SK-MEL-5 (cell line): Measurements from ENCODE around the gene SCNN1B. TPM values are rescaled to one million over a fixed set of nuclear protein-coding genes. Genes with fewer than 3 reads are reported as not detected.
"Not testable (repeated sequence)": the region's sequence is repeated elsewhere in the genome, so short reads cannot be mapped to it uniquely, and the experiment has no call there.

Source experiments
- DNase-seq: peaks from one replicate; pipeline ENCODE4 v3.0.0-alpha.2; 2016; ENCODE audit warnings: low read depth, low spot score
- in situ Hi-C: cut with HindIII; loops from 2 replicates; pipeline ENCODE4 v1.10.0; 2016; ENCODE audit warnings: low sequenced_read_pairs, high pct_unique_total_duplicates, low pct_unique_long_range_greater_than_20kb
- polyA plus RNA-seq, 2 experiments: library from polyadenylated mRNA; depleted of rRNA; stranded (reverse); fragments of >200 nt; gene quantifications; 2 replicates each; pipeline ENCODE4 v1.2.3, GENCODE V29; 2015
- total RNA-seq: library from RNA; depleted of rRNA; stranded (reverse); fragments of >200 nt; shearing (Covaris generic); gene quantifications from 2 replicates; pipeline ENCODE4 v1.2.3, GENCODE V29; 2014; rRNA removed

Gene SCNN1B, protein sequence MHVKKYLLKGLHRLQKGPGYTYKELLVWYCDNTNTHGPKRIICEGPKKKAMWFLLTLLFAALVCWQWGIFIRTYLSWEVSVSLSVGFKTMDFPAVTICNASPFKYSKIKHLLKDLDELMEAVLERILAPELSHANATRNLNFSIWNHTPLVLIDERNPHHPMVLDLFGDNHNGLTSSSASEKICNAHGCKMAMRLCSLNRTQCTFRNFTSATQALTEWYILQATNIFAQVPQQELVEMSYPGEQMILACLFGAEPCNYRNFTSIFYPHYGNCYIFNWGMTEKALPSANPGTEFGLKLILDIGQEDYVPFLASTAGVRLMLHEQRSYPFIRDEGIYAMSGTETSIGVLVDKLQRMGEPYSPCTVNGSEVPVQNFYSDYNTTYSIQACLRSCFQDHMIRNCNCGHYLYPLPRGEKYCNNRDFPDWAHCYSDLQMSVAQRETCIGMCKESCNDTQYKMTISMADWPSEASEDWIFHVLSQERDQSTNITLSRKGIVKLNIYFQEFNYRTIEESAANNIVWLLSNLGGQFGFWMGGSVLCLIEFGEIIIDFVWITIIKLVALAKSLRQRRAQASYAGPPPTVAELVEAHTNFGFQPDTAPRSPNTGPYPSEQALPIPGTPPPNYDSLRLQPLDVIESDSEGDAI
- total RNA-seq = not detected in 2 replicates
- not detected in 2 replicates for polyA plus RNA-seq (2015; cell fraction: cytosol; rRNA removed)
- not detected in 2 replicates for polyA plus RNA-seq (2015; cell fraction: nucleus; rRNA removed)

DNA sequence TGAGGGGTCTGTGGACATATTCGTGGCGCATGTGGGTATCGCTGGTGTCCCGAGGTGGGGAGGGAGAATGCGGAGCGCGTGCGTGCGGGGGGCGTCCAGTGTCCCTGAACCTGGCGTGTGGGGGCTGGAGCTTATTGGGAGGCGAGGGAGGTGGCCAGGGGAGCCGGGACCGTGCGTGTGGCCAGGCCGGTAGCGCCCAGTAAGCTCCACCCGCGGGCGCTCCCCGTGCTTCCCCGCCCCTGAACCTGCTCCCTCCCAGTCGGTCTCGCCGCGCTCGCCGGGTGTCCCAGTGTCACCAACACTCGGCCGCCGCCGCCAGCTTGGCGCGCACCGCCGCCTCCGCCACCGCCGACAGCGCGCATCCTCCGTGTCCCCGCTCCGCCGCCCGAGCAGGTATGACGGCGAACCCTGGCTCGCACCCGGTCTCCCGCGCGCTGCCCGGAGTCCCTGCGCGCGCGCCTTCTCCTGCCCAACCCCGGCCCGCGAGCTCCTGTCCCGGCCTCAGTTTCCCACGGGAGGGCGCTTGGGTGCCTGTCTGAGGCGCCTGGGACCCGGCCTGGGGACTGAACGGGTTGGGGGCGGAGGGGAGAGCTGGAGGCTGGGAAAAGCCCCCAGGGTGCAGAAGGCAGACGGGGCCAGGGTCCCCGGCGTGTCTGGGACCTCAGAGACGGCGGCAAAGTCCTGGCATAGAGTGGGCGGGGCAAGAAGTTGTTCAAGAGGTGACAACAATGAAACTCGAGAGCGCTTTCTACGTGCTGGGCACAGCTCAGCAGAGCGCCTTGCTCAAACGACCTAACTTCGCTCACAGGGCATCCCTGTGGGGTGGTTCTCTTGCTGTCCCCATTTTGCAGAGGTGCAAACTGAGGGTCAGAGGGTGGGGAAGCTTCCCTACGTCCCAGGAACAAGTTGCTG, at the start of gene SCNN1B:
TSS of gene SCNN1B (plus strand) at position 258 of the 912 bp plus-strand sequence. CDS start 46,298 bp downstream, outside the sequence.
- in situ Hi-C loops = no loop called here
- DNase-seq = no peak

DNA sequence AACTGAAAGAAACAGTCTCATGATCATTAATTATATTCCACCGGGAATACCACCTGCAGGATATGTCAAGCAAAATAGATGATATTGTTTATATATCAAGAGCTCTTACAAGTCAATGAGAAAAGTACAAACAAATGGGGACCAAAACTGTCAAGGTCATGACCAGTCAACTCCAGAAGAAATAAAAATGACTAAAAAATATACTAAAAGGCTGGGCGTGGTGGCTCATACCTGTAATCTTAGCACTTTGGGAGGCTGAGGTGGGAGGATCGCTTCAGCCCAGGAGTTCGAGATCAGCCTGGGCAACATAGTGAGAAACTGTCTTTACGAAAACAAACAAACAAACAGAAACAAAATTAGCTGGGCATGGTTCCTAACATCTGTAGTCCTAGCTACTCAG, 49.8 kb upstream of the SCNN1B start:
- in situ Hi-C loops = no loop called here
- DNase-seq = no peak

DNA sequence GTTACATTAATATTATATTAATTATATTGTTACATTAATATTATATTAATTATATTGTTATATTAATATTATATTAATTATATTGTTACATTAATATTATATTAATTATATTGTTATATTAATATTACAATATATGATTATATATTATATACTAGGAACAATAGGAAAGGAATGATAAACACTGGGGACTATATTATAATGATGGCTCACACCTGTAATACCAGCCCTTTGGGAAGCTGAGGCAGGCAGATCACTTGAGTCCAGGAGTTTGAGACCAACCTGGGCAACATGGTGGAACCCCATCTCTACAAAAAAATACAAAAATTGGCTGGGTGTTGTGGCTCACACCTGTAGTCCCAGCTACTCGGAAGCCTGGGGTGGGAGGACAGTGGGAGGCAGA, 48.5 kb upstream of the SCNN1B start:
- DNase-seq, in situ Hi-C loops: not testable (repeated sequence)

DNA sequence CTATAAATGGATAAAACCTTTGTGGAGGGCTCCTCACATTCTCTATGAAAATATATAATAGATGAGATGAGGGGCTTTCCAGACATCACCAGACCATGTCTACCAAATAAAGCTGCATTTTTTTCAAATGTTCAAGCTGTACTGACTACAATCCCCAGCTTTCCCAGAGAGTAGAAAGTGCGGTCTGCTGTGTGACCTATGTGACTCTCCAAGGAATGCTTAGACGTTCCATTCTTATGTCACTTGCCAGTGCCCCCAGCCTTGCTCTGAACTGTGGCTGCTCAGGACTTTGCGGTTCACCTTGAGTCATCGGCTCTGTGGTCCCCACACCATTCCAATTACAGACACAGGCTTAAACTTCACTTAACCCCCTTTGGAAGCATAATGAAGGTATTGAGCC, 47.8 kb upstream of the SCNN1B start:
- in situ Hi-C loops = no loop called here
- DNase-seq = no peak

DNA sequence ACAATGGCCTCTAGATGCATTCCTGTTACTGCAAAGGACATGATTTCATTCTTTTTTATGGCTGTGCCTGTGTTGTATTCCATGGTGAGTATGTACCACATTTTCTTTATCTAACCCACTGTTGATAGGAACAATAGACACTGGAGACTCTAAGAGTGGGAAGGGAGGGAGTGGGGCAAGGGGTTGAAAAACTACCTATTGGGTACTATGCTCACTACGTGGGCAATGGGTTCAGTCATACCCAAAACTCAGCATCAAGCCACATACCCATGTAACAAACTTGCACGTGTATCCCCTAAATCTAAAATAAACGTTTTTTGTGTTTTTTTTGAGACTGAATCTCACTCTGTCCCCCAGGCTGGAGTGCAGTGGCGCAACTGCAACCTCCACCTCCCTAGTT, 47.1 kb upstream of the SCNN1B start:
- in situ Hi-C loops = no loop called here
- no peak for DNase-seq

DNA sequence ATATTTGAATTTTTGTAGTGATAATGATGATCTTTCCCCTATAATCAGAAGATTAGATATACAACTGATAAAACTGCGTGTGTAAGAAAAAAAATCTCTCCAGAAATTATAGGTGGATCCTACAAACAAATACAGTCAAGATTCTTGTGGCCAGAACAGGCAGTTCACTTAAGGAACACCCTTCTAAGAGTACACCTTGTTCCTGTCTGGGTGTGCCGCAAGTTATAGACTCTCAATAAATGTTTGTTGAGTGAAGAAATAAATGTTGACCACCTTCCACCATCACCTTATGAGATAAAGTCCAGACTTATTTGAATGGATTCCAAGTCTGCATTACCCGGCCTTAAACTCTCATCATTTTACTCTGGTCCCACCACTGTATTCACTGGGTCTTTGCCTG, 45.7 kb upstream of the SCNN1B start:
- DNase-seq = no peak
- in situ Hi-C loops = no loop called here

DNA sequence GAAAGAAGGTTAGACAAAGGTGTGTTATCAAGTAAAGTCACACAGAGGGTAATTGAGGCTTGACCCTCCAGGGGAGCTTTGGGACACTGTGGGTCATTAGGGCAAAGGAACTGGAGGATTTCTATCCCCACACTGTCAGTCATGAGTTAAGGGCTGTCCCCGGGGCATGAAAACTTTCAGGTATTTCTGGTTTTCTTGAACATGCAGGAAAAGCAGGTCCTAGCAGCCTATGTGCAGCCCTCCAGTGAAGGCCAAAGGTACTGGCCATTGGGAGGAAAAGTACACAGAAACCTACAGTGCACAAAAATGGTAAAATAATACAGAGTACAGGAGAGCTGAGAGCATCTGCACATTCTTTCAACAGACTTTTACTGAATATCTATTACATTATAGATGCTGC, 44.4 kb upstream of the SCNN1B start:
- in situ Hi-C loops = no loop called here
- no peak for DNase-seq

DNA sequence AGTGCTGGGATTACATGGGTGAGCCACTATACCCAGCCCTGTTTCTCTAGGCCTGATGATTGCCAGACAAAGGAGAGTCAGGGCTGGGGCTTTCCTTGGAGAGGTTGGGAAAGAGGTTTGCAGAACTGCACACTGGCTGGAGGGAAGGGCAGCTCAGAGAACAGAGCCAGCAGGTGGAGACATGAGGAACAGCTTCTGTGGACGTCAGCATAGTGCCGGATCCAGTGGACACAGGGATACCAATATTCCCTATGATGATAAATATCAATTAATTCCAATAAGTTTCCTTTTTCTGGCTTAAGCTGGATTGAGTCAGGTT, 43.2 kb upstream of the SCNN1B start:
- DNase-seq = no peak
- in situ Hi-C loops = no loop called here

DNA sequence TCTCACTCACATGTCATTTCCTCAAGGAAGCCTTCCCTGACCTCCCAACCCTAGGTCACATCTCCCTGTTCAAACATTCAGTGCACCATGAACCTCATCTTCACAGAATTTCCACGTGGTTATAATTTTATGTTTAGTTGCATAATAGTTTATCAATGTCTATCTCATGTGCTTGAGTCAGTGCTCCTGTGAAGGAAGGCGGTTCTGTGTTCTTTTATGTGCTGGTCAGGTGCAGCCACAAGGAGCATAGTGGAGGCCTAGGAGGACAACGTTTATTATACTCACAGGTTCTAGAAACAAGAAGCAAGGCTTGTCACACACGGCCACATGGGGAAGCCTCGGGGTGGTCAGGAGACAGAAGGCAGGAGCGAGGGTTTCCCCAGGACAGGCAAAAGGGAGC, 34.5 kb upstream of the SCNN1B start:
- in situ Hi-C loops = no loop called here

DNA sequence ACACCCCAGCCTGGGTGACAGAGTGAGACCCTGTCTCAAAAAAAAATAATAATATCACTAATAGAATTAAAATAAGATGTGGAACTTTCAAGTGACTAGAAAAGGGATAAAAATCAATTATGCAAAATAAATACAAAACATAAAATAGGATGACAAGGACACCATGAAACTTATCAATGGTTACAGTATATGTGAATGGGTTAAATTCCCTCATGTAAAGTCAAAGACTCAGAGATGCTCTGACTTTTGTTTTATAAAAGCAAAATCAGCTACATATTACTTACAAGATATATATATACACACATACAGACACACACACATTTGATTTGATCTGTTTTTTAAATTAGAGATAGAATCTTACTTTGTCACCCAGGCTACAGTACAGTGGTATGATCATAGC, 33.5 kb upstream of the SCNN1B start:
- in situ Hi-C loops = no loop called here
- no peak for DNase-seq

More for the DNA sequence above, 34.5 kb upstream of the SCNN1B start:
- DNase-seq = no peak

DNA sequence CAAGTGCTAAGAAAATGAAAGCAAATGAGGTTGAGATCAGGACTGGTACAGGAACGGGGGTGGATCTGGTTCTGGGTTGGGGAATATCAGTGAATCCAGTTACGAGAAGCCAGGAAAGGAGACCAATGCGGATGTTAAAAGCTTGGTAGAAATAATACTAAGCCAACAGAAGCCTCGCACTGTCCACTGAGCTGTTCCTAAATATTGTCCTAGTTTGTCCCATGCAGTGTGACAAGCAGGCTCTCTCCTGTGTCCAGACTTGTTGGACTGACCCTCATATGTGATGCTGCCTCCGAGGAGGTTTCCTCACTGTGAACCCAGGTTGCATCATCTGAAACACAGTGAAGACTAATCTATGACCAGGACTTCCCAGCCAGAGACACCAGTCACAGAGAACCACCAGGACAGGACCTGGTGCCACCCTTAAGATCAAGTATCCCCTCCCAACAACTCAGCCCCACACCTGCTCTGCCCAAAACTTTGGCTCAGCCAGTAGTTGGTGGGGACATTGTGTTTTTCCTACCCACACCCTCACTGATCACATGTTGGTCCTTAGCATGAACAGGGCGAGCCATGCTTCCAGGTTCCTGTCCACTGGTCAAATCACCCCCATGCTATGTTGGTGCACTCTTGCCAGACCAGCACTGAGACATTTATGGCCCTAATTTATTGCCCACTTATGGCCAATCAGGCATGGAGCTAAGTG, 32.7 kb upstream of the SCNN1B start:
- DNase-seq = no peak
- in situ Hi-C loops = no loop called here

DNA sequence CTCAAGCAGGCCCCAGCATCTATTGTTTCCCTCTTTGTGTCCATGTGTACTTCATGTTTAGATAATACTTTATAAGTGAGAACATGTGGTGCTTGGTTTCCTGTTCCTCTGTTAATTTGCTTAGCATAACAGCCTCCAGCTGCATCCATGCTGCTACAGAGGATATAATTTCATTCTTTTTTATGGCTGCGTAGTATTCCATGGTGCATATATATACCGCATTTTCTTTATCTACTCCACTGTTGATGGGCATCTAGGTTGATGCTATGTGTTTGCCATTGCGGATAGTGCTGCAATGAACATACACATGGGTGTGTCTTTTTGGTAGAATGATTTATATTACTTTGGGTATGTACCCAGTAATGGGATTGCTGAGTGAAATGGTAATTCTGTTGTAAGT, 31.4 kb upstream of the SCNN1B start:
- in situ Hi-C loops = no loop called here

DNA sequence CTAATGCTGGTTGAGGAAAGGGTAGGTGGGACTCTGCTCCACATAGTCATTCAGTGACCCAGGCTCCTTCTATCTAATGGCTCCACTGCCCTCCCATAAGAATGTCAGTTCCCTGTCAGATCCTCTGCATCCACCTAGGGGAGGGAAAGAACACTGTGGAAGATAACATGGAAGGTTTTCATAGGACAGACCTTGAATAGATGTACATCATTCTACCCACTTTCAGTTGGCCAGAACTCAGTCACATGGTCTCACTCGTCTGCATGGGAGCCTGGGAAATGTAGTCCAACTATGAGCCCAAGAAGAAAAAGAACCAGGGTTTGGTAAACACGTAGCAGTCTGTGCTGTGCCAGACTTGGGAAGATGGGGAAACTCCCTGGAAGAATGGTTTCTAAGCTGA, 27.1 kb upstream of the SCNN1B start:
- DNase-seq = peak; percentile 52
- in situ Hi-C loops = no loop called here

More for the DNA sequence above, 31.4 kb upstream of the SCNN1B start:
- DNase-seq = no peak

DNA sequence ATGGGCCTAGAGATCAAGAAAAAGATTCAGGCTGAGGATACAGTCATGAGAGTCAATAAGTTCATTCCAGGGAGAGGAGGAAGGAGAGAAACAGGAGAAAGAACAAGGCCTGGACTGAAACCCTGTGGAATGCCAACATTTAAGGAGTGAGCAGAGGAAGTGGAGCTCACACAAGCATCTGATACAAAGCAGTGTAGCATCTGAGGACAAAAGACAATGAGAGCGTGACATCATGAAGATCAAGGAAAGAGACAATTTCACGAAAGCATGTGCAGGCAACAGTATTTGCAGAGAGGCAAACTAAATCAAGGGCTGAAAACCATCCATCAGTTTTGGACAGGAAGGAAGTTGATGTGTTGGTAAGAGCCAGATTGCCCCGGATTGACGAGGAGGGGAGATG, 25.3 kb upstream of the SCNN1B start:
- in situ Hi-C loops = no loop called here
- DNase-seq = peak; percentile 72

DNA sequence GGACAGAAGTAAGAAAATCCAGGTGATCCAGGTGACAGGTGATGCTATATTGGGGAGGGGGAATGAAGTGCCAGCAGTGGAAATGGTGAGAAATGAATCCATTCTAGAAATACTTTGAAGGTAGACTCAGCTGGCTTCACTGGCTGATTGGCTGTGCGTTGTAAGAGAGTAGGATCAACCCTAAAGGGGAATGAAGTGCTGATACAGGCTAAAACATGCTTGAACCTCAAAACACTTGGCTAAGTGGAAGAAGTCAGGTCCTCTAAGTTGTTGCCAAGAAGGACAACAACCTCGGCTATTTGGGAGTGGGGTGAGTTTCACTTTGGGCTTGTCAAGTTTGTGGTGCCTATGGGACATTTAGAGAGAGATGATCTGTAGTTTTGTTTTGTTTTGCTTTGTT, 24.1 kb upstream of the SCNN1B start:
- in situ Hi-C loops = no loop called here
- no peak for DNase-seq

DNA sequence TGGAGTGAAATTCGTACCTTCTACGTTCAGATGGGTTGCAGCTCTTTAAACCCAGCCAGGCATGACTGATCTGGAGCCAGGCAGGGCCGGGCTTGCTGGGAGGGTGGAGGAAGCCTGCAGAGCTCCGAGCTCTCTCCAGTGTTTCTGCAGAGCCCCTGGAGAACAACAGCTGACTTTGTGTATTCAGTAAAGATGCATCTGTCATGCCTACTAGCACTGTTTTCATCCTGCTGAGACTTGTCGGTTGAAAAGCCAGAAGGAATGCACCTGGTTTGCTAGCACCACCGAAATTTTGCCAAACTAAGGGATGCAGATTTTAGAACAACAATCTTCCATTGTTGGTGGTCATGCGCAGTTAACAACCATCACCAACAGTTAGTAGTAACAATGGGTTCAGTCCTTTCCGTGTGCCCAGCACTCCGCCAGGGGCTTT, 22.4 kb upstream of the SCNN1B start:
- in situ Hi-C loops = no loop called here
- DNase-seq = peak; percentile 76

DNA sequence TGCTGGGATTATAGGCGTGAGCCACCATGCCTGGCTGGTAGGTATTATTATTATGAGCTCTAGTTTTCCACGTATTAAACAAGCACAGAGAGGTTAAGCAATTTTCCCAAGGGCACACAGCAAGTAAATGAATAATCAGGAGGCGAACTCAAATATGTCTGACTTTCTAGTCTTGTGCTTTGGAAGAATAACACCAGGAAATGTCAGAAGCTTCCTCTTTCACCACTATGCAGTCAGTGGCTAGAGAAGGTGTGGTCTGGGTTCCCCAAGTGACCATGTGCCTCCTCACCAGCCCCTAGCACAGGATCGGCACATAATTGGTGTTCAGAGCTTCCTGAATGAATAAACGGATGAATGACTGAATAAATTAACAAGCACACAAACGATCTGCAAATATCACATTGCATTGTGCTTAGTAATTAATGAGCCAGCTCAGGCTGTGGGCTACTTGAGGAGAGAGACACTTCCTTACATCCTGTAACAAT, 21.6 kb upstream of the SCNN1B start:
- DNase-seq = no peak
- in situ Hi-C loops = no loop called here
